HL-60/S4 treated with retinoic acid at 250 ng/mL for 4 days and 3 days (cell line): ENCODE measurements around the gene HSP90AB1.

Experiments
- in situ Hi-C: fragments of 300-500 bp; cut with MboI; formaldehyde crosslinking; loops from 2 replicates; pipeline ENCODE4 v1.7.0; 2022; ENCODE audit warnings: low sequenced_read_pairs

Gene HSP90AB1

GRCh38 chr6:44255105-44255808 lies 8.4 kb downstream of the HSP90AB1 start:
- in situ Hi-C loops, result no loop called here

GRCh38 chr6:44255871-44256774 lies 9.2 kb downstream of the HSP90AB1 start:
- in situ Hi-C loops, result no loop called here

GRCh38 chr6:44256775-44257024 lies 9.8 kb downstream of the HSP90AB1 start:
- in situ Hi-C loops, result no loop called here

GRCh38 chr6:44257025-44257752 lies 10.3 kb downstream of the HSP90AB1 start, which contains the start of gene SLC35B2:
Gene SLC35B2 (minus strand): TSS chr6:44257528. CDS start chr6:44257410, 118 bp downstream.
- in situ Hi-C loops, result no loop called here

GRCh38 chr6:44257753-44258324 lies 10.9 kb downstream of the HSP90AB1 start:
- in situ Hi-C loops, result no loop called here

GRCh38 chr6:44258325-44258863 lies 11.5 kb downstream of the HSP90AB1 start:
- in situ Hi-C loops, result no loop called here

- in situ Hi-C loops, result no loop called here
Observed at GRCh38 chr6:44258921-44259320, 12.0 kb downstream of the HSP90AB1 start.

GRCh38 chr6:44260011-44260410 lies 13.1 kb downstream of the HSP90AB1 start:
- in situ Hi-C loops, result no loop called here

GRCh38 chr6:44260451-44261297 lies 13.8 kb downstream of the HSP90AB1 start:
- in situ Hi-C loops, result no loop called here

- in situ Hi-C loops, result no loop called here
Observed at GRCh38 chr6:44261581-44261980, 14.7 kb downstream of the HSP90AB1 start.

GRCh38 chr6:44262467-44263353 lies 15.8 kb downstream of the HSP90AB1 start:
- in situ Hi-C loops, result no loop called here

GRCh38 chr6:44263354-44264100 lies 16.6 kb downstream of the HSP90AB1 start:
- in situ Hi-C loops, result no loop called here

- in situ Hi-C loops, result no loop called here
Observed at GRCh38 chr6:44264154-44265006, 17.5 kb downstream of the HSP90AB1 start.

- in situ Hi-C loops, result no loop called here
Observed at GRCh38 chr6:44265007-44265721, 18.3 kb downstream of the HSP90AB1 start, which contains the start of gene NFKBIE. Gene NFKBIE (minus strand): TSS chr6:44265551. CDS start chr6:44265346, 205 bp downstream.

GRCh38 chr6:44265722-44266233 lies 18.9 kb downstream of the HSP90AB1 start:
- in situ Hi-C loops, result no loop called here

- in situ Hi-C loops, result no loop called here
Observed at GRCh38 chr6:44266347-44266746, 19.4 kb downstream of the HSP90AB1 start.
